ENCODE results near the gene FBXW7. TPM values are rescaled to one million over a fixed set of nuclear protein-coding genes. Genes with fewer than 3 reads are reported as not detected.

Gene FBXW7
- polyA plus RNA-seq, 1 of the 3 experiments (the other 2 are of a cell fraction): 7.7 TPM

DNA sequence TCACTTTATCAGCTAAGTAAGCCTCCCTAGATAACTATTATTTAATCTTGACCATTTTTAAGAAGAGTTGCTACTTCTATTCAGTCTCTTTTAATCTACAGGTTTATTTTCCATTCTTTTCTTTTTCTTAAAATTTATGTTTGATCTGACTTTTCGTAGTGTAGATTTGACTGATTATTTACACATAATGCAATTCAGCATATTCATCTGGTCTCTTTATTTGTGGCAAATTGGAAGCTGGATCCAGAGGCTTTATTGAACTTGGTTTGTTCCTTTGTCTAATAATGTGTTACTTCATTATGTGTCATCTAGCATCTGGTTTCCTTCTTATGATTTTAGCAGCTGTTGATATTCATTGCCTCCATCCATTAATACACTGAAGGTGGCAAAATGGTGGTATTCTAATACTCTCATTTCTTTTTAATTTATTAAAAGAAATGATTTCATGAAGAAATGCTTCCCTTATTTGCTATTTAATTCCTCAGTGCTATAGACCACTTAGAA, 113.0 kb downstream of the FBXW7 start:
- peaks cover 0 to 5% of the 10 kb centered on the region in 2 experiments for H3K36me3 ChIP-seq (replicated peaks in 1 of 2; ENCODE audit: control insufficient read depth in 1 of 2, insufficient read depth in 2 of 2, low read length in 1 of 2)
- H3K4me3 ChIP-seq (ENCODE audit: low read depth in 2 of 2, low read length in 1 of 2): no peak overlapping the region
- no peak overlapping the region for H3K4me2 ChIP-seq
- no peak overlapping the region for H2AFZ ChIP-seq (ENCODE audit: low read depth)
- POLR2A ChIA-PET: no interaction called here
- no peak for TF ChIP-seq RXRA (IDR thresholded peaks at IDR 0.05; ENCODE audit: borderline replicate concordance, low read depth)
- TF ChIP-seq, protein P1, sequence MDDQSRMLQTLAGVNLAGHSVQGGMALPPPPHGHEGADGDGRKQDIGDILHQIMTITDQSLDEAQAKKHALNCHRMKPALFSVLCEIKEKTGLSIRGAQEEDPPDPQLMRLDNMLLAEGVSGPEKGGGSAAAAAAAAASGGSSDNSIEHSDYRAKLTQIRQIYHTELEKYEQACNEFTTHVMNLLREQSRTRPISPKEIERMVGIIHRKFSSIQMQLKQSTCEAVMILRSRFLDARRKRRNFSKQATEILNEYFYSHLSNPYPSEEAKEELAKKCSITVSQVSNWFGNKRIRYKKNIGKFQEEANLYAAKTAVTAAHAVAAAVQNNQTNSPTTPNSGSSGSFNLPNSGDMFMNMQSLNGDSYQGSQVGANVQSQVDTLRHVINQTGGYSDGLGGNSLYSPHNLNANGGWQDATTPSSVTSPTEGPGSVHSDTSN (IDR thresholded peaks at IDR 0.05): no peak
- H3K9me2 ChIP-seq: no peaks in the 10 kb centered on the region
- no peaks in the 10 kb centered on the region for H4K20me1 ChIP-seq (ENCODE audit: insufficient read depth)
- no peaks in the 10 kb centered on the region for H3F3A ChIP-seq (replicated peaks; ENCODE audit: insufficient read depth)
- H3K27ac ChIP-seq (ENCODE audit: low read depth in 2 of 2, low read length in 1 of 2): no peak overlapping the region
- no peaks in the 10 kb centered on the region for H3K27me3 ChIP-seq (ENCODE audit: insufficient read depth)
- DNase-seq: no peak
- H3K79me2 ChIP-seq (ENCODE audit: insufficient read depth): peaks cover 32% of the 10 kb centered on the region
- CTCF ChIA-PET: interaction anchor here (2.2 to 3.6 kb wide), 2 partner anchors 15 to 78 kb away, joined by 7 to 20 read pairs; no protein-coding TSS in a partner anchor
- no peak overlapping the region for H3K9ac ChIP-seq
- 90% methylated on average over 1 of the region's 1 CpG for WGBS (ENCODE audit: low lambda C conversion rate)
- H3K4me1 ChIP-seq (ENCODE audit: control insufficient read depth in 1 of 2, insufficient read depth in 2 of 2, low read depth in 1 of 2, low read length in 1 of 2): peaks cover 0 to 5% of the 10 kb centered on the region in 2 experiments; a peak in 3 of 4 replicates
- H3K9me3 ChIP-seq: no peaks in the 10 kb centered on the region

DNA sequence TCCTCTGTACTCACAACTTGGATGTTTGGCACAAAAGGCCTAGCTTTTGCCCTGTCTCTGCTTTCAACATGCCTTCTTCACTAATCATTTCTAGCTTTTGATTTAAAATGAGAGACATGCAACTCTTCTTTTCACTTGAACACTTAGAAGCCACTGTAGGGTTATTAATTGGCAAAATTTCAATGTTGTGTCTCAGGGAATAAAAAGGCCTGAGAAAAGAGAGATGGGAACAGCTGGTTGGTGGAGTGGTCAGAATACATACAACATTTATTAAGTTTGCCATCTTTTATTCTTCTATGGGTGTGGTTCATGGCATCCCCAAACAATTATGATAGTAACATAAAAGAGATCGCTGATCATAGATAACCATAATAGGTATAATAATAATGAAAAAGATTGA, 114.3 kb downstream of the FBXW7 start:
- Histone ChIP-seq H3K9me3 (no peaks in the 10 kb centered on the region), H3K4me3 (ENCODE audit: low read depth in 2 of 2, low read length in 1 of 2) (no peak overlapping the region), H3K9ac (no peak overlapping the region), H3K79me2 (ENCODE audit: insufficient read depth) (peaks cover 30% of the 10 kb centered on the region), H3K9me2 (no peaks in the 10 kb centered on the region), H3K27ac (ENCODE audit: low read depth in 2 of 2, low read length in 1 of 2) (no peak overlapping the region), H3K36me3 (replicated peaks in 1 of 2; ENCODE audit: control insufficient read depth in 1 of 2, insufficient read depth in 2 of 2, low read length in 1 of 2) (peaks cover 0 to 5% of the 10 kb centered on the region in 2 experiments), H3K4me2 (no peak overlapping the region), H3F3A (replicated peaks; ENCODE audit: insufficient read depth) (no peaks in the 10 kb centered on the region), H4K20me1 (ENCODE audit: insufficient read depth) (no peaks in the 10 kb centered on the region), H2AFZ (ENCODE audit: low read depth) (no peak overlapping the region), H3K4me1 (ENCODE audit: control insufficient read depth in 1 of 2, insufficient read depth in 2 of 2, low read depth in 1 of 2, low read length in 1 of 2) (peaks cover 0 to 8% of the 10 kb centered on the region in 2 experiments; a peak in 3 of 4 replicates), H3K27me3 (ENCODE audit: insufficient read depth) (no peaks in the 10 kb centered on the region)
- POLR2A ChIA-PET: no interaction called here
- 100% methylated on average over 1 of the region's 1 CpG for WGBS (ENCODE audit: low lambda C conversion rate)
- TF ChIP-seq TCF12 (IDR thresholded peaks at IDR 0.05) (no peak), GATA2 (CRISPR knock-in tag; IDR thresholded peaks at IDR 0.05) (no peak), SMC3 (IDR thresholded peaks at IDR 0.05; ENCODE audit: low read depth, low read length) (no peak), JUND (IDR thresholded peaks at IDR 0.05) (no peak)
- TF ChIP-seq, protein P2, sequence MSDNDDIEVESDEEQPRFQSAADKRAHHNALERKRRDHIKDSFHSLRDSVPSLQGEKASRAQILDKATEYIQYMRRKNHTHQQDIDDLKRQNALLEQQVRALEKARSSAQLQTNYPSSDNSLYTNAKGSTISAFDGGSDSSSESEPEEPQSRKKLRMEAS (IDR thresholded peaks at IDR 0.05; ENCODE audit: low read depth): no peak
- CTCF ChIA-PET: interaction anchor here (3.6 kb wide), 1 partner anchor 13 kb away, joined by 20 read pairs; no protein-coding TSS in a partner anchor
- no peak for DNase-seq

DNA sequence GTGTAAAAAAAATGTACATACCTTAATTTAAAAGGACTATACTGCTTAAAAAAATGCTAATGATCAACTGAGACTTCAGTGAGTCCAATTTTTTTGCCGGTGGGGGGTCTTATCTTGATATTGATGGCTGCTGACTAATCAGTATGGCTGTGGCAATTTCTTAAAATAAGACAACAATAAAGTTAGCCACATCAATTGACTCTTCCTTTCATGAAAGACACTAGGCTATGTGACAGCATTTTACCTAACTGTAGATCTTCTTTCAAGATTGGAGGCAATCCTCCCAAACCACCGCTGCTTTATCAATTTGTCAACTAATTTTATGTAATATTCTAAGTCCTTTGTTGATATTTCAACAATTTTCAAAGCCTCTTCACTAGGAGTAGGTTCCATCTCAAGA, 116.1 kb downstream of the FBXW7 start:
- 94% methylated on average over 2 of the region's 2 CpGs for WGBS (ENCODE audit: low lambda C conversion rate)
- CTCF ChIA-PET: interaction anchor here (4.1 kb wide), 1 partner anchor 11 kb away, joined by 30 read pairs; no protein-coding TSS in a partner anchor
- H3K4me1 ChIP-seq (ENCODE audit: control insufficient read depth in 1 of 2, insufficient read depth in 2 of 2, low read depth in 1 of 2, low read length in 1 of 2): peaks cover 8 to 16% of the 10 kb centered on the region in 2 experiments; a peak in 3 of 4 replicates
- H3K4me3 ChIP-seq (ENCODE audit: low read depth in 2 of 2, low read length in 1 of 2): no peak overlapping the region
- H3K9me3 ChIP-seq: no peaks in the 10 kb centered on the region
- TF ChIP-seq MXI1 (IDR thresholded peaks at IDR 0.05; ENCODE audit: low read depth, low read length): no peak
- H3K9me2 ChIP-seq: no peaks in the 10 kb centered on the region
- H3K27me3 ChIP-seq (ENCODE audit: insufficient read depth): no peaks in the 10 kb centered on the region
- POLR2A ChIA-PET: no interaction called here
- H3K9ac ChIP-seq: no peak overlapping the region
- peaks cover 17% of the 10 kb centered on the region; the same call in 1 of the 2 replicates for H3K79me2 ChIP-seq (ENCODE audit: insufficient read depth)
- peaks cover 0 to 5% of the 10 kb centered on the region in 2 experiments for H3K36me3 ChIP-seq (replicated peaks in 1 of 2; ENCODE audit: control insufficient read depth in 1 of 2, insufficient read depth in 2 of 2, low read length in 1 of 2)
- H2AFZ ChIP-seq (ENCODE audit: low read depth): no peak overlapping the region
- no peak overlapping the region for H3K27ac ChIP-seq (ENCODE audit: low read depth in 2 of 2, low read length in 1 of 2)
- H3K4me2 ChIP-seq: no peak overlapping the region
- DNase-seq: no peak
- H3F3A ChIP-seq (replicated peaks; ENCODE audit: insufficient read depth): no peaks in the 10 kb centered on the region
- peaks cover 10% of the 10 kb centered on the region for H4K20me1 ChIP-seq (ENCODE audit: insufficient read depth)
